HEK293 (cell line): ENCODE measurements around the gene SLC9A9.

Source experiments
- CTCF ChIA-PET: fragments of 350-600 bp; formaldehyde crosslinking; extraction: SDS; loops from one replicate; lab custom pipeline; 2021; ENCODE audit warnings: antibody characterized with exemption; lab: Yijun Ruan, JAX
- POLR2A ChIA-PET: fragments of 300-600 bp; formaldehyde crosslinking; extraction: SDS; loops from one replicate; lab custom pipeline; 2020; ENCODE audit warnings: antibody characterized with exemption, inconsistent platforms; lab: Yijun Ruan, JAX
- H3K27ac ChIP-seq: fragments of 200-500 bp; sonication (Bioruptor generic); 2 replicates; pipeline ENCODE4 v1.5.1; 2014; ENCODE audit warnings: low read depth, low read length, control low read depth, inconsistent platforms; ENCODE audit errors: extremely low read depth
- H3K36me3 ChIP-seq, 2 experiments: fragments of 200-500 bp in 1 of 2; sonication (Bioruptor generic) in 1 of 2; 1 replicate in 1 of 2; 2 replicates in 1 of 2; pipeline ENCODE4 v1.5.1; 2014 to 2017; ENCODE audit warnings: inconsistent platforms in 2 of 2, low read length in 2 of 2; ENCODE audit not compliant: control insufficient read depth in 2 of 2, insufficient read depth in 1 of 2
- H3K4me1 ChIP-seq: fragments of 200-500 bp; sonication (Bioruptor generic); 2 replicates; pipeline ENCODE4 v1.5.1; 2014; ENCODE audit warnings: mild to moderate bottlenecking, low read length, inconsistent platforms; ENCODE audit not compliant: control insufficient read depth, insufficient read depth
- H3K4me3 ChIP-seq: 2 replicates; pipeline ENCODE4 v1.5.1; 2011; ENCODE audit warnings: low read depth, mild to moderate bottlenecking, control low read depth, low read length, moderate library complexity
- H3K9me3 ChIP-seq: fragments of 200-500 bp; sonication (Bioruptor generic); 2 replicates; pipeline ENCODE4 v1.5.1; 2014; ENCODE audit warnings: low read depth, low read length, inconsistent platforms; ENCODE audit not compliant: control insufficient read depth, insufficient read depth
- GLI4 ChIP-seq: fragments of 450-650 bp; formaldehyde crosslinking; IDR thresholded peaks from 2 replicates; pipeline ENCODE4 v1.5.1; 2016; ENCODE audit warnings: missing biosample characterization, missing genetic modification characterization
- GLIS2 ChIP-seq: fragments of 450-650 bp; formaldehyde crosslinking; IDR thresholded peaks from 2 replicates; pipeline ENCODE4 v1.5.1; 2016; ENCODE audit warnings: missing biosample characterization, missing genetic modification characterization
- KLF7 ChIP-seq: fragments of 450-650 bp; formaldehyde crosslinking; IDR thresholded peaks from 2 replicates; pipeline ENCODE4 v1.5.1; 2016; ENCODE audit warnings: missing biosample characterization, missing genetic modification characterization, borderline replicate concordance
- KLF9 ChIP-seq: fragments of 450-650 bp; formaldehyde crosslinking; IDR thresholded peaks from 2 replicates; pipeline ENCODE4 v1.5.1; 2016; ENCODE audit warnings: missing biosample characterization, missing genetic modification characterization, low read depth
- MYNN ChIP-seq: fragments of 450-650 bp; formaldehyde crosslinking; IDR thresholded peaks from 2 replicates; pipeline ENCODE4 v1.5.1; 2016; ENCODE audit warnings: missing biosample characterization, missing genetic modification characterization, borderline replicate concordance
- ZBTB17 ChIP-seq: fragments of 450-650 bp; formaldehyde crosslinking; IDR thresholded peaks from 2 replicates; pipeline ENCODE4 v1.5.1; 2016; ENCODE audit warnings: missing biosample characterization, missing genetic modification characterization
- ZNF138 ChIP-seq: fragments of 450-650 bp; formaldehyde crosslinking; IDR thresholded peaks from 2 replicates; pipeline ENCODE4 v1.5.1; 2016; ENCODE audit warnings: missing biosample characterization, missing genetic modification characterization, borderline replicate concordance
- ZNF202 ChIP-seq: fragments of 450-650 bp; formaldehyde crosslinking; IDR thresholded peaks from 2 replicates; pipeline ENCODE4 v1.5.1; 2016; ENCODE audit warnings: missing biosample characterization, missing genetic modification characterization, borderline replicate concordance
- ZNF350 ChIP-seq: fragments of 450-650 bp; formaldehyde crosslinking; IDR thresholded peaks from 2 replicates; pipeline ENCODE4 v1.5.0; 2017; ENCODE audit warnings: missing biosample characterization, mild to moderate bottlenecking, missing genetic modification characterization
- ZNF514 ChIP-seq: fragments of 450-650 bp; formaldehyde crosslinking; IDR thresholded peaks from 2 replicates; pipeline ENCODE4 v1.5.1; 2016; ENCODE audit warnings: missing biosample characterization, missing genetic modification characterization
- ZNF785 ChIP-seq: fragments of 450-650 bp; formaldehyde crosslinking; IDR thresholded peaks from 2 replicates; pipeline ENCODE4 v1.5.1; 2016; ENCODE audit warnings: missing biosample characterization, missing genetic modification characterization
- TF ChIP-seq, protein P1 (sequence below): fragments of 450-650 bp; formaldehyde crosslinking; conservative IDR thresholded peaks from 2 replicates; pipeline ENCODE4 v1.5.1; 2016; ENCODE audit warnings: low read depth, missing biosample characterization, missing genetic modification characterization
- TF ChIP-seq, protein P2 (sequence below): fragments of 450-650 bp; formaldehyde crosslinking; IDR thresholded peaks from 2 replicates; pipeline ENCODE4 v1.5.1; 2017; ENCODE audit warnings: missing biosample characterization, missing genetic modification characterization
- TF ChIP-seq, protein P3 (sequence below): fragments of 450-650 bp; formaldehyde crosslinking; IDR thresholded peaks from 2 replicates; pipeline ENCODE4 v1.5.1; 2016; ENCODE audit warnings: missing biosample characterization, missing genetic modification characterization
- TF ChIP-seq, protein P4 (sequence below): fragments of 450-650 bp; formaldehyde crosslinking; IDR thresholded peaks from 2 replicates; pipeline ENCODE4 v1.5.1; 2016; ENCODE audit warnings: missing biosample characterization, missing genetic modification characterization, borderline replicate concordance
- TF ChIP-seq, protein P5 (sequence below): fragments of 450-650 bp; formaldehyde crosslinking; conservative IDR thresholded peaks from 2 replicates; pipeline ENCODE4 v1.5.1; 2016; ENCODE audit warnings: low read depth, missing biosample characterization, missing genetic modification characterization

SLC9A9 gene

DNA sequence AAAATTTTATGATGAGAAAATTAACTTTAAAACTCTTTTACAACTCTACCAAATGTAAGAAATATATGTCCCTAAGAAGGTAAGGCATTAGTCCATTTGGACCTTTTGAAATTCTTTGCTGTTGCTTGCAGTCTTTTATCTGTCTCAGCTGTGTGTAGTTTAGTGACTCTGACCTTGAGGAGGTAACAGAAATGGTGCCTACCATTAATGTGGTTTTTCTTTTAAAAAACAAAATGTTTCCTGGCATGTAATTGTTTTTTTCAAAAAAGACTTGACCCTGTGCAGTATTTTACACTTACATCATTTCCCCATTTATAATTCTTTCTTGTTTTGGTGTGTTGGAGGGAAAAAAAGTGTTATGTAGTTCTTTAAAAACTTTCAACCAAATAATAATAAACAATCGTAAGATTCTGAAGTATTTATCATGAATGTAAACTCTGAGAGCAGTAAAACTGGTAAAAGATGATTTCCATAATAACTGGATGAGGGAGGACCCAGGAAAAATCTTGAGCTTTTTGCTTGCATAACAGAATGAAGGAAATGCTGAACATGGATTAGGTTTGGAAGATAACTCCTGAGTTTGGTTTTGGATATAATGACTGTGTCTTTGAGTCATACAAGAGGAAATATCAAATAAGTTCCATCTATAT lies 503.6 kb downstream of the SLC9A9 start (continued):
- TF ChIP-seq MYNN (tag by site-specific recombination) = no peak

DNA sequence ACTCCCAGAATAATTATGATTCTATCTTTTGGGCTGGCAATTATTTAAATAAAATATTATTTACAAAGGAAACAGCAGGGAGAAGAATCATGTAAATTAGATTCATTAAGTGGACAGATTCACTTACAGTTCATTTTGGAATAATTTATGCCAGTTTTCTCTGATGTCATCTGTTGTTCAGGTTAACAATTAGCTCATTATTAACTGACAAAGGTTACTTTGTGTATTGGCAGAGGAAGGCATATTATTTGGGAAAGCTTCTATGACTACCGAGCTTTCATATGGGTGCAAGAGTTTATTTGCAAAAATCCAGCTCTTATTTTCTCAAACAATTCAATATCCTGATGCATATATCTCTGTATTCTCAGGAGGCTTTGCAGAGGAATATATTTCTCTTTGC lies 504.3 kb downstream of the SLC9A9 start:
- H3K4me3 ChIP-seq = no peak overlapping the region
- POLR2A ChIA-PET = no interaction called here
- no peaks in the 10 kb centered on the region for H3K4me1 ChIP-seq
- CTCF ChIA-PET = no interaction called here
- H3K27ac ChIP-seq = no peak overlapping the region
- H3K9me3 ChIP-seq = no peaks in the 10 kb centered on the region
- TF ChIP-seq GLIS2 (tag by site-specific recombination) = no peak
- no peak for TF ChIP-seq ZNF138
- TF ChIP-seq, protein P1, sequence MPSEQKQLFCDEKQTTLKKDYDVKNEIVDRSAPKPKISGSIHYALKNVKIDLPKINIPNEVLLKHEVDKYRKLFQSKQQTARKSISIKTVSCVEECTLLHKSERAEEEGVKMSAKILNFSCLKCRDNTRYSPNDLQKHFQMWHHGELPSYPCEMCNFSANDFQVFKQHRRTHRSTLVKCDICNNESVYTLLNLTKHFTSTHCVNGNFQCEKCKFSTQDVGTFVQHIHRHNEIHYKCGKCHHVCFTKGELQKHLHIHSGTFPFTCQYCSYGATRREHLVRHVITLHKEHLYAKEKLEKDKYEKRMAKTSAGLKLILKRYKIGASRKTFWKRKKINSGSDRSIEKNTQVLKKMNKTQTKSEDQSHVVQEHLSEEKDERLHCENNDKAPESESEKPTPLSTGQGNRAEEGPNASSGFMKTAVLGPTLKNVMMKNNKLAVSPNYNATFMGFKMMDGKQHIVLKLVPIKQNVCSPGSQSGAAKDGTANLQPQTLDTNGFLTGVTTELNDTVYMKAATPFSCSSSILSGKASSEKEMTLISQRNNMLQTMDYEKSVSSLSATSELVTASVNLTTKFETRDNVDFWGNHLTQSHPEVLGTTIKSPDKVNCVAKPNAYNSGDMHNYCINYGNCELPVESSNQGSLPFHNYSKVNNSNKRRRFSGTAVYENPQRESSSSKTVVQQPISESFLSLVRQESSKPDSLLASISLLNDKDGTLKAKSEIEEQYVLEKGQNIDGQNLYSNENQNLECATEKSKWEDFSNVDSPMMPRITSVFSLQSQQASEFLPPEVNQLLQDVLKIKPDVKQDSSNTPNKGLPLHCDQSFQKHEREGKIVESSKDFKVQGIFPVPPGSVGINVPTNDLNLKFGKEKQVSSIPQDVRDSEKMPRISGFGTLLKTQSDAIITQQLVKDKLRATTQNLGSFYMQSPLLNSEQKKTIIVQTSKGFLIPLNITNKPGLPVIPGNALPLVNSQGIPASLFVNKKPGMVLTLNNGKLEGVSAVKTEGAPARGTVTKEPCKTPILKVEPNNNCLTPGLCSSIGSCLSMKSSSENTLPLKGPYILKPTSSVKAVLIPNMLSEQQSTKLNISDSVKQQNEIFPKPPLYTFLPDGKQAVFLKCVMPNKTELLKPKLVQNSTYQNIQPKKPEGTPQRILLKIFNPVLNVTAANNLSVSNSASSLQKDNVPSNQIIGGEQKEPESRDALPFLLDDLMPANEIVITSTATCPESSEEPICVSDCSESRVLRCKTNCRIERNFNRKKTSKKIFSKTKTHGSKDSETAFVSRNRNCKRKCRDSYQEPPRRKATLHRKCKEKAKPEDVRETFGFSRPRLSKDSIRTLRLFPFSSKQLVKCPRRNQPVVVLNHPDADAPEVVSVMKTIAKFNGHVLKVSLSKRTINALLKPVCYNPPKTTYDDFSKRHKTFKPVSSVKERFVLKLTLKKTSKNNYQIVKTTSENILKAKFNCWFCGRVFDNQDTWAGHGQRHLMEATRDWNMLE (tag by site-specific recombination) = no peak
- TF ChIP-seq, protein P2, sequence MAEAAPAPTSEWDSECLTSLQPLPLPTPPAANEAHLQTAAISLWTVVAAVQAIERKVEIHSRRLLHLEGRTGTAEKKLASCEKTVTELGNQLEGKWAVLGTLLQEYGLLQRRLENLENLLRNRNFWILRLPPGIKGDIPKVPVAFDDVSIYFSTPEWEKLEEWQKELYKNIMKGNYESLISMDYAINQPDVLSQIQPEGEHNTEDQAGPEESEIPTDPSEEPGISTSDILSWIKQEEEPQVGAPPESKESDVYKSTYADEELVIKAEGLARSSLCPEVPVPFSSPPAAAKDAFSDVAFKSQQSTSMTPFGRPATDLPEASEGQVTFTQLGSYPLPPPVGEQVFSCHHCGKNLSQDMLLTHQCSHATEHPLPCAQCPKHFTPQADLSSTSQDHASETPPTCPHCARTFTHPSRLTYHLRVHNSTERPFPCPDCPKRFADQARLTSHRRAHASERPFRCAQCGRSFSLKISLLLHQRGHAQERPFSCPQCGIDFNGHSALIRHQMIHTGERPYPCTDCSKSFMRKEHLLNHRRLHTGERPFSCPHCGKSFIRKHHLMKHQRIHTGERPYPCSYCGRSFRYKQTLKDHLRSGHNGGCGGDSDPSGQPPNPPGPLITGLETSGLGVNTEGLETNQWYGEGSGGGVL (tag by site-specific recombination) = no peak
- TF ChIP-seq, protein P3, sequence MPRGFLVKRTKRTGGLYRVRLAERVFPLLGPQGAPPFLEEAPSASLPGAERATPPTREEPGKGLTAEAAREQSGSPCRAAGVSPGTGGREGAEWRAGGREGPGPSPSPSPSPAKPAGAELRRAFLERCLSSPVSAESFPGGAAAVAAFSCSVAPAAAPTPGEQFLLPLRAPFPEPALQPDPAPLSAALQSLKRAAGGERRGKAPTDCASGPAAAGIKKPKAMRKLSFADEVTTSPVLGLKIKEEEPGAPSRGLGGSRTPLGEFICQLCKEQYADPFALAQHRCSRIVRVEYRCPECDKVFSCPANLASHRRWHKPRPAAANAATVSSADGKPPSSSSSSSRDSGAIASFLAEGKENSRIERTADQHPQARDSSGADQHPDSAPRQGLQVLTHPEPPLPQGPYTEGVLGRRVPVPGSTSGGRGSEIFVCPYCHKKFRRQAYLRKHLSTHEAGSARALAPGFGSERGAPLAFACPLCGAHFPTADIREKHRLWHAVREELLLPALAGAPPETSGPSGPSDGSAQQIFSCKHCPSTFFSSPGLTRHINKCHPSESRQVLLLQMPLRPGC (tag by site-specific recombination) = no peak
- TF ChIP-seq ZNF514 (tag by site-specific recombination) = no peak
- TF ChIP-seq KLF7 (tag by site-specific recombination) = no peak
- no peak for TF ChIP-seq ZNF350 (tag by site-specific recombination)
- no peaks in the 10 kb centered on the region for H3K36me3 ChIP-seq

DNA sequence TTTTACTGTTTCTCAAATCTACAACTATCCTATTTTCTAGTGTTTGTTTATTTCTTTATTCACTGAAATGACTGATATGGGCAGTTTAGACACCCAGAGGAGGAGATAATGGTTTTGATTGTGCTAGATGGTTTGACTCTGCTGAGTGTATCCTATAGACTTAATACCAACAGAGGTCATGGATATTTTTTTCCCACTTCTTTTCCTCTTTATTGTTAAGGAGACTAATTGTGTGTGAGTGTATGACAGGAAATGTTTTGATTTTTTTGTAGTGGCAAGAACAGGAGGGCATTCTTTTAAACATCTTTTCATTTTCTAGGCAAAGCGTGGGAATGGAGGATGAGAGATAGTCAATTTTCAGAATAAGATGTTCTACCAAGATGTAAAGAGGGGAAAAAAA lies 505.2 kb downstream of the SLC9A9 start:
- Histone ChIP-seq H3K9me3 (no peaks in the 10 kb centered on the region), H3K4me1 (no peaks in the 10 kb centered on the region), H3K4me3 (no peak overlapping the region), H3K36me3 (no peaks in the 10 kb centered on the region), H3K27ac (no peak overlapping the region)
- CTCF ChIA-PET = no interaction called here
- POLR2A ChIA-PET = no interaction called here
- TF ChIP-seq KLF9 (no peak), GLI4 (no peak), ZNF202 (tag by site-specific recombination) (no peak), ZNF785 (tag by site-specific recombination) (no peak), ZBTB17 (tag by site-specific recombination) (no peak)
- TF ChIP-seq, protein P4, sequence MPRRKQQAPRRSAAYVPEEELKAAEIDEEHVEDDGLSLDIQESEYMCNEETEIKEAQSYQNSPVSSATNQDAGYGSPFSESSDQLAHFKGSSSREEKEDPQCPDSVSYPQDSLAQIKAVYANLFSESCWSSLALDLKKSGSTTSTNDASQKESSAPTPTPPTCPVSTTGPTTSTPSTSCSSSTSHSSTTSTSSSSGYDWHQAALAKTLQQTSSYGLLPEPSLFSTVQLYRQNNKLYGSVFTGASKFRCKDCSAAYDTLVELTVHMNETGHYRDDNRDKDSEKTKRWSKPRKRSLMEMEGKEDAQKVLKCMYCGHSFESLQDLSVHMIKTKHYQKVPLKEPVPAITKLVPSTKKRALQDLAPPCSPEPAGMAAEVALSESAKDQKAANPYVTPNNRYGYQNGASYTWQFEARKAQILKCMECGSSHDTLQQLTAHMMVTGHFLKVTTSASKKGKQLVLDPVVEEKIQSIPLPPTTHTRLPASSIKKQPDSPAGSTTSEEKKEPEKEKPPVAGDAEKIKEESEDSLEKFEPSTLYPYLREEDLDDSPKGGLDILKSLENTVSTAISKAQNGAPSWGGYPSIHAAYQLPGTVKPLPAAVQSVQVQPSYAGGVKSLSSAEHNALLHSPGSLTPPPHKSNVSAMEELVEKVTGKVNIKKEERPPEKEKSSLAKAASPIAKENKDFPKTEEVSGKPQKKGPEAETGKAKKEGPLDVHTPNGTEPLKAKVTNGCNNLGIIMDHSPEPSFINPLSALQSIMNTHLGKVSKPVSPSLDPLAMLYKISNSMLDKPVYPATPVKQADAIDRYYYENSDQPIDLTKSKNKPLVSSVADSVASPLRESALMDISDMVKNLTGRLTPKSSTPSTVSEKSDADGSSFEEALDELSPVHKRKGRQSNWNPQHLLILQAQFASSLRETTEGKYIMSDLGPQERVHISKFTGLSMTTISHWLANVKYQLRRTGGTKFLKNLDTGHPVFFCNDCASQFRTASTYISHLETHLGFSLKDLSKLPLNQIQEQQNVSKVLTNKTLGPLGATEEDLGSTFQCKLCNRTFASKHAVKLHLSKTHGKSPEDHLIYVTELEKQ (tag by site-specific recombination) = no peak
- TF ChIP-seq, protein P5, sequence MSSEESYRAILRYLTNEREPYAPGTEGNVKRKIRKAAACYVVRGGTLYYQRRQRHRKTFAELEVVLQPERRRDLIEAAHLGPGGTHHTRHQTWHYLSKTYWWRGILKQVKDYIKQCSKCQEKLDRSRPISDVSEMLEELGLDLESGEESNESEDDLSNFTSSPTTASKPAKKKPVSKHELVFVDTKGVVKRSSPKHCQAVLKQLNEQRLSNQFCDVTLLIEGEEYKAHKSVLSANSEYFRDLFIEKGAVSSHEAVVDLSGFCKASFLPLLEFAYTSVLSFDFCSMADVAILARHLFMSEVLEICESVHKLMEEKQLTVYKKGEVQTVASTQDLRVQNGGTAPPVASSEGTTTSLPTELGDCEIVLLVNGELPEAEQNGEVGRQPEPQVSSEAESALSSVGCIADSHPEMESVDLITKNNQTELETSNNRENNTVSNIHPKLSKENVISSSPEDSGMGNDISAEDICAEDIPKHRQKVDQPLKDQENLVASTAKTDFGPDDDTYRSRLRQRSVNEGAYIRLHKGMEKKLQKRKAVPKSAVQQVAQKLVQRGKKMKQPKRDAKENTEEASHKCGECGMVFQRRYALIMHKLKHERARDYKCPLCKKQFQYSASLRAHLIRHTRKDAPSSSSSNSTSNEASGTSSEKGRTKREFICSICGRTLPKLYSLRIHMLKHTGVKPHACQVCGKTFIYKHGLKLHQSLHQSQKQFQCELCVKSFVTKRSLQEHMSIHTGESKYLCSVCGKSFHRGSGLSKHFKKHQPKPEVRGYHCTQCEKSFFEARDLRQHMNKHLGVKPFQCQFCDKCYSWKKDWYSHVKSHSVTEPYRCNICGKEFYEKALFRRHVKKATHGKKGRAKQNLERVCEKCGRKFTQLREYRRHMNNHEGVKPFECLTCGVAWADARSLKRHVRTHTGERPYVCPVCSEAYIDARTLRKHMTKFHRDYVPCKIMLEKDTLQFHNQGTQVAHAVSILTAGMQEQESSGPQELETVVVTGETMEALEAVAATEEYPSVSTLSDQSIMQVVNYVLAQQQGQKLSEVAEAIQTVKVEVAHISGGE = no peak
